ENCODE data around the gene TBC1D10B.

DNA sequence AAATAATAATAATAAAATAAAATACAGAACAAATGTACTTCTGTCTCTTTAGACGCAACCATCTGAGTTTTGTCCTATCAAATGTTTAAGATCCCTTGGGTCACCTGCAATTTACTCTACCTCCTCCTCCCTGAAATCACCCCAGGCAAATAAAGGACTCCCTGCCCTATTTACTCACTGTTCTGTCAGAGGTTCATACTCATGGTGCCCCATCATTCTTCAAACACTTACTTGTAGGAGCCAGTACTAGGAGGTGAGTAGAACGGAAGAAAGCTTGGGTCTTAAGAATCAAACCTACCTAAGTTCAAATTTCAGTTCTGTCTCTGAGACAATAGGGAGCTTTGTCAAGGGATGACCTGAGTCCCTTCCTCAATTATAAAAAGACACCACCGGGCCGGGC is 3.8 kb downstream of the TBC1D10B start:
- no peak for TF ChIP-seq CTCF (conservative IDR thresholded peaks at IDR 0.05; ENCODE audit: low read depth, low read length)
- TF ChIP-seq EZH2 (IDR thresholded peaks at IDR 0.05; ENCODE audit: low read length, unreplicated experiment): no peak
- TF ChIP-seq EZH2phosphoT487 (IDR thresholded peaks at IDR 0.05; ENCODE audit: borderline replicate concordance, low read length): no peak

All from PC-3 (cell line).